DMS79 (cell line): Measurements from ENCODE around the gene TCEA2.

Experiments
- DNase-seq: peaks from one replicate; lab custom pipeline; 2025; lab: John Stamatoyannopoulos, UW

Gene TCEA2

GRCh38 chr20:64062596-64063388 lies at the start of gene TCEA2:
Gene TCEA2, plus strand, starts transcription at chr20:64063198. Its CDS starts 115 bp downstream, at chr20:64063313.
- peak; percentile 91 for DNase-seq

GRCh38 chr20:64015635-64016034 lies 47.4 kb upstream of the TCEA2 start:
- no peak for DNase-seq

- no peak for DNase-seq
Measured at GRCh38 chr20:64021124-64021975, 41.6 kb upstream of the TCEA2 start.

GRCh38 chr20:64022671-64023360 lies 40.2 kb upstream of the TCEA2 start:
- no peak for DNase-seq

- no peak for DNase-seq
Measured at GRCh38 chr20:64023361-64024140, 39.4 kb upstream of the TCEA2 start.

- no peak for DNase-seq
Measured at GRCh38 chr20:64024141-64024990, 38.6 kb upstream of the TCEA2 start.

- DNase-seq = no peak
Measured at GRCh38 chr20:64025101-64025825, 37.7 kb upstream of the TCEA2 start.

- no peak for DNase-seq
Measured at GRCh38 chr20:64025826-64026412, 37.1 kb upstream of the TCEA2 start.

- DNase-seq = no peak
Measured at GRCh38 chr20:64027981-64028685, 34.9 kb upstream of the TCEA2 start.

GRCh38 chr20:64029293-64030117 lies 33.5 kb upstream of the TCEA2 start:
- DNase-seq = no peak

- no peak for DNase-seq
Measured at GRCh38 chr20:64030371-64031134, 32.4 kb upstream of the TCEA2 start.

- DNase-seq = no peak
Measured at GRCh38 chr20:64031822-64032314, 31.1 kb upstream of the TCEA2 start.

- DNase-seq = no peak
Measured at GRCh38 chr20:64032706-64033624, 30.0 kb upstream of the TCEA2 start.

- no peak for DNase-seq
Measured at GRCh38 chr20:64033981-64034493, 29.0 kb upstream of the TCEA2 start.

- DNase-seq = no peak
Measured at GRCh38 chr20:64035066-64035932, 27.7 kb upstream of the TCEA2 start.
